ENCODE data around the gene HOXA10. TPM values are rescaled to one million over a fixed set of nuclear protein-coding genes. Genes with fewer than 3 reads are reported as not detected.
A peak's percentile ranks its signal among the peaks of the same experiment; 100 is the strongest.

The HOXA10 gene
- total RNA-seq, 1 experiment from 2014 or later: not detected

- Histone ChIP-seq H3K79me2 (ENCODE audit: insufficient read depth, low read length) (no peaks in the 10 kb centered on the region), H2AK5ac (ENCODE audit: insufficient read length, low read length) (no peak within 1 kb of the TSS), H3K4ac (ENCODE audit: low read depth, low read length) (no peak within 1 kb of the TSS), H3K9ac (ENCODE audit: extremely low read depth, insufficient read length, low read length) (no peak within 1 kb of the TSS), H2BK5ac (ENCODE audit: insufficient read length, low read length) (no peak within 1 kb of the TSS), H3K23ac (ENCODE audit: insufficient read length, low read depth, low read length) (no peak within 1 kb of the TSS), H2BK15ac (ENCODE audit: low read depth, low read length) (no peak within 1 kb of the TSS), H4K8ac (replicated peaks; ENCODE audit: insufficient read length, low read depth, low read length) (no peak within 1 kb of the TSS), H4K5ac (ENCODE audit: insufficient read length, low read depth, low read length) (no peak within 1 kb of the TSS), H3K4me2 (ENCODE audit: insufficient read depth, insufficient read length, low read length) (no peak within 1 kb of the TSS), H3K18ac (ENCODE audit: insufficient read length, low read depth, low read length) (no peak within 1 kb of the TSS), H3T11ph (ENCODE audit: low read length) (no peak within 1 kb of the TSS), H2AFZ (ENCODE audit: low read length) (no peak within 1 kb of the TSS), H2BK12ac (ENCODE audit: insufficient read length, low read depth, low read length) (no peak within 1 kb of the TSS), H3K23me2 (ENCODE audit: insufficient read length, low read depth, low read length, poor library complexity, severe bottlenecking) (no peaks in the 10 kb centered on the region), H3K4me1 (ENCODE audit: insufficient read depth, low read length) (no peaks in the 10 kb centered on the region), H3K79me1 (ENCODE audit: insufficient read depth, low read depth, low read length, poor library complexity, severe bottlenecking) (no peaks in the 10 kb centered on the region), H3K27ac (ENCODE audit: insufficient read length, low read depth, low read length) (no peak within 1 kb of the TSS), H3K14ac (ENCODE audit: insufficient read depth, low read length) (no peak within 1 kb of the TSS), H4K20me1 (ENCODE audit: control insufficient read depth, insufficient read depth, insufficient read length) (no peaks in the 10 kb centered on the region), H3K56ac (ENCODE audit: insufficient read length, low read depth, low read length) (no peak within 1 kb of the TSS), H2BK20ac (ENCODE audit: low read depth, low read length, poor library complexity, severe bottlenecking) (no peak within 1 kb of the TSS), H3K9me3 (ENCODE audit: control insufficient read depth, low read depth, low read length) (no peaks in the 10 kb centered on the region), H3K27me3 (ENCODE audit: insufficient read depth, low read length) (peaks cover 85% of the 10 kb centered on the region), H2BK120ac (ENCODE audit: low read depth, low read length, poor library complexity, severe bottlenecking) (no peak within 1 kb of the TSS), H4K91ac (ENCODE audit: insufficient read length, low read depth, low read length) (no peak within 1 kb of the TSS)
- H3K27me3 Mint-ChIP-seq (ENCODE audit: low read depth): peaks cover 95% of the 10 kb centered on the region
- H3K9me3 Mint-ChIP-seq: peaks cover 7 to 11% of the 10 kb centered on the region in 2 experiments; a peak in 4 of 5 replicates
- H3K36me3 Mint-ChIP-seq (ENCODE audit: insufficient read depth in 1 of 3, low read depth in 3 of 3): peaks cover 0 to 2% (median 0%) of the 10 kb centered on the region in 3 experiments; a peak in 2 of 7 replicates
- DNase-seq: peak; percentile 53
- no peak within 1 kb of the TSS; a peak in 1 of 7 replicates for H3K27ac Mint-ChIP-seq
- peak within 1 kb of the TSS; percentile 66 to 81 for H3K4me3 Mint-ChIP-seq
- peaks cover 4 to 18% of the 10 kb centered on the region in 2 experiments; a peak in 3 of 4 replicates for H3K4me1 Mint-ChIP-seq
- no CpG with 5 or more reads among the region's 99 CpGs for WGBS (ENCODE audit: extremely low coverage, insufficient read length, low lambda C conversion rate)
- no peak for TF ChIP-seq CTCF (conservative IDR thresholded peaks at IDR 0.05)
Observed at GRCh38 chr7:27199849-27200760, 26.0 kb upstream of the HOXA10 start, which contains the start of gene HOXA13. HOXA13 (minus strand) TSS chr7:27200091; CDS start chr7:27200077, 14 bp downstream.
